Measurements from ENCODE around the gene ASAP2.

The ASAP2 gene

DNA sequence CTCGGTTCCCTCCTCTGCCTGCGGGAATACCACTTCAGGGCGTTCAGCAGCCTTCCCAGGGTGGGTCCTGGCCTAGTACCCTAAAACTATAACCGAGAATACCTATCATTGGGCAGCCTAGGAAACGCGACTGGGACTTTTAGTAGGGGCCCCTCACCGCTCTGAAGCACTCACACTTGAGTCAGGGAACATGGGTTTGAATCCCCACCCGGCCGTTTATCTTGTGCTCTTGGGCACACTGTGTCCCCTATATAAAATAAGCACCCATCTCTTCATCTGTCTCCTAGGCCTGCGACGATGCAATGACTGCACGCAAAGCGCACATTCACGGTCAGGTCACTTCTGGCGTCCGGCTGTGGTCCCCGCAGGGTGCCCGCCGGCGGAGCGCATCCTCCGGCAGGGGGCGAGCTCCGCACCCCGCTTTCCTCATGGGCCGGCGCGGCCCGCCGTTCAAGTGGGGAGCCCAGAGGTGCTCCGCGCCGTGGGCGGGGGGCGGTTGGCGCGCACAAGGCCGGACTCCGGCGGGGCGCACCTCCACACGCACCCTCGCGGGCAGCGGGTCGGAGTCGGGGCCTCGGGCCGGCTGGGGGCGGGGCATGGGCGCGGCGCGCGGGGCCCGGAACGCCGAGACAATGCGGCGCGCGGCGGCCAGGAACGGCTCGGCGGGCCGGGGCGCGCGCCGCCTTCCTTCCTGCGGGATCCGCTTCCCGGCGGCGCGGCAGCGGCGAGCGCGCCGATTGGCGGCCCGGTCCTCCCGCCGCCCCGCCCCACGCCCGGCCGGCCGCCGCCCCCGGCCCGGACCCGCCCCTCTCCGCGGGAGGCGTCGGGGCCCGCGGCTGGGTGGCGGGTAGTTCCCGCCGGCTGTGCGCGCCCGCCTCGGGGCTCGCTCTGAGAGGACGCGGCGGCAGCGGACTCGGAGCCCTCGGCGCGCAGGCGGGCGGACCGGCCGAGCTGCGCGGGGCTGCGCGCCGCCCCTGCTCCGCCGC is at the start of gene ASAP2:
ASAP2 (plus strand) TSS at position 850 of the 986 bp plus-strand sequence. CDS start 293 bp downstream, outside the sequence.
- peaks cover 0 to 3% of the 10 kb centered on the region in 2 donors for H3K27me3 ChIP-seq (ENCODE audit: control insufficient read depth in 2 of 2, insufficient read depth in 2 of 2, low read length in 2 of 2)

GRCh38 chr2:9158786-9159779 is 47.5 kb upstream of the ASAP2 start:
- Histone ChIP-seq H3K27me3 (ENCODE audit: control insufficient read depth in 2 of 2, insufficient read depth in 2 of 2, low read length in 2 of 2) (no peaks in the 10 kb centered on the region), H3K36me3 (ENCODE audit: control insufficient read depth in 2 of 2, insufficient read depth in 2 of 2, low read length in 2 of 2) (no peaks in the 10 kb centered on the region), H3K4me1 (ENCODE audit: control insufficient read depth in 2 of 2, insufficient read depth in 2 of 2, low read length in 2 of 2) (no peaks in the 10 kb centered on the region), H3K27ac (ENCODE audit: low read depth in 2 of 2, low read length in 2 of 2) (no peak overlapping the region), H3K4me3 (ENCODE audit: low read length in 2 of 2) (no peak overlapping the region), H3K9ac (ENCODE audit: low read depth in 1 of 2, low read length in 2 of 2) (no peak overlapping the region), H3K9me3 (ENCODE audit: control insufficient read depth in 2 of 2, low read length in 2 of 2) (no peaks in the 10 kb centered on the region)

More for the DNA sequence above, at the start of gene ASAP2:
- Histone ChIP-seq H3K4me3 (ENCODE audit: low read length in 2 of 2) (peak within 1 kb of the TSS; percentile 70 to 79), H3K9me3 (ENCODE audit: control insufficient read depth in 2 of 2, low read length in 2 of 2) (no peaks in the 10 kb centered on the region), H3K27ac (ENCODE audit: low read depth in 2 of 2, low read length in 2 of 2) (peak within 1 kb of the TSS; percentile 90 to 98), H3K9ac (ENCODE audit: low read depth in 1 of 2, low read length in 2 of 2) (peak within 1 kb of the TSS; percentile 74 to 96), H3K36me3 (ENCODE audit: control insufficient read depth in 2 of 2, insufficient read depth in 2 of 2, low read length in 2 of 2) (no peaks in the 10 kb centered on the region), H3K4me1 (ENCODE audit: control insufficient read depth in 2 of 2, insufficient read depth in 2 of 2, low read length in 2 of 2) (peaks cover 24 to 34% of the 10 kb centered on the region in 2 donors)

- Histone ChIP-seq H3K4me3 (ENCODE audit: low read length in 2 of 2) (no peak overlapping the region), H3K36me3 (ENCODE audit: control insufficient read depth in 2 of 2, insufficient read depth in 2 of 2, low read length in 2 of 2) (no peaks in the 10 kb centered on the region), H3K4me1 (ENCODE audit: control insufficient read depth in 2 of 2, insufficient read depth in 2 of 2, low read length in 2 of 2) (no peaks in the 10 kb centered on the region), H3K9ac (ENCODE audit: low read depth in 1 of 2, low read length in 2 of 2) (no peak overlapping the region), H3K27ac (ENCODE audit: low read depth in 2 of 2, low read length in 2 of 2) (no peak overlapping the region), H3K9me3 (ENCODE audit: control insufficient read depth in 2 of 2, low read length in 2 of 2) (no peaks in the 10 kb centered on the region), H3K27me3 (ENCODE audit: control insufficient read depth in 2 of 2, insufficient read depth in 2 of 2, low read length in 2 of 2) (no peaks in the 10 kb centered on the region)
Observed at GRCh38 chr2:9160732-9161131, 45.9 kb upstream of the ASAP2 start.

DNA sequence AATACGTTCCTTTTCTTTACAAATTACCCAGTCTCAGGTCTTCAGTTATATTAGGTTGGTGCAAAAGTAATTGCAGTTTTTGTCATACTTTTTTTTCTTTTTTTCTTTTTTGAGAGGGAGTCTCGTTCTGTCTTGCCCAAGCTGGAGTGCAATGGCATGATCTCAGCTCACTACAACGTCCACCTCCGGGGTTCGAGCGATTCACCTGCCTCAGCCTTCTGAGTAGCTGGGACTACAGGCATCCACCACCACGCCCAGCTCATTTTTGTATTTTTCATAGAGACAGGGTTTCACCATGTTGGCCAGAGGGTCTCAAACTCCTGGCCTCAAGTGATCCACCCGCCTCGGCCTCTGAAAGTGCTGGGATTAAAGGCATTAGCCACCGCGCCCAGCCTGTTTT is 43.8 kb upstream of the ASAP2 start:
- Histone ChIP-seq H3K36me3 (ENCODE audit: control insufficient read depth in 2 of 2, insufficient read depth in 2 of 2, low read length in 2 of 2) (no peaks in the 10 kb centered on the region), H3K4me1 (ENCODE audit: control insufficient read depth in 2 of 2, insufficient read depth in 2 of 2, low read length in 2 of 2) (peaks cover 0 to 4% of the 10 kb centered on the region in 2 donors), H3K9ac (ENCODE audit: low read depth in 1 of 2, low read length in 2 of 2) (no peak overlapping the region), H3K9me3 (ENCODE audit: control insufficient read depth in 2 of 2, low read length in 2 of 2) (no peaks in the 10 kb centered on the region), H3K4me3 (ENCODE audit: low read length in 2 of 2) (no peak overlapping the region), H3K27ac (ENCODE audit: low read depth in 2 of 2, low read length in 2 of 2) (no peak overlapping the region), H3K27me3 (ENCODE audit: control insufficient read depth in 2 of 2, insufficient read depth in 2 of 2, low read length in 2 of 2) (no peaks in the 10 kb centered on the region)

GRCh38 chr2:9163306-9164111 is 43.1 kb upstream of the ASAP2 start:
- Histone ChIP-seq H3K9me3 (ENCODE audit: control insufficient read depth in 2 of 2, low read length in 2 of 2) (no peaks in the 10 kb centered on the region), H3K9ac (ENCODE audit: low read depth in 1 of 2, low read length in 2 of 2) (no peak overlapping the region), H3K27ac (ENCODE audit: low read depth in 2 of 2, low read length in 2 of 2) (no peak overlapping the region), H3K27me3 (ENCODE audit: control insufficient read depth in 2 of 2, insufficient read depth in 2 of 2, low read length in 2 of 2) (no peaks in the 10 kb centered on the region), H3K4me3 (ENCODE audit: low read length in 2 of 2) (no peak overlapping the region), H3K4me1 (ENCODE audit: control insufficient read depth in 2 of 2, insufficient read depth in 2 of 2, low read length in 2 of 2) (peaks cover 0 to 4% of the 10 kb centered on the region in 2 donors), H3K36me3 (ENCODE audit: control insufficient read depth in 2 of 2, insufficient read depth in 2 of 2, low read length in 2 of 2) (no peaks in the 10 kb centered on the region)

- Histone ChIP-seq H3K27ac (ENCODE audit: low read depth in 2 of 2, low read length in 2 of 2) (no peak overlapping the region), H3K27me3 (ENCODE audit: control insufficient read depth in 2 of 2, insufficient read depth in 2 of 2, low read length in 2 of 2) (no peaks in the 10 kb centered on the region), H3K4me3 (ENCODE audit: low read length in 2 of 2) (no peak overlapping the region), H3K9me3 (ENCODE audit: control insufficient read depth in 2 of 2, low read length in 2 of 2) (no peaks in the 10 kb centered on the region), H3K9ac (ENCODE audit: low read depth in 1 of 2, low read length in 2 of 2) (no peak overlapping the region), H3K4me1 (ENCODE audit: control insufficient read depth in 2 of 2, insufficient read depth in 2 of 2, low read length in 2 of 2) (peaks cover 0 to 4% of the 10 kb centered on the region in 2 donors), H3K36me3 (ENCODE audit: control insufficient read depth in 2 of 2, insufficient read depth in 2 of 2, low read length in 2 of 2) (no peaks in the 10 kb centered on the region)
Observed at GRCh38 chr2:9164112-9164608, 42.5 kb upstream of the ASAP2 start.

DNA sequence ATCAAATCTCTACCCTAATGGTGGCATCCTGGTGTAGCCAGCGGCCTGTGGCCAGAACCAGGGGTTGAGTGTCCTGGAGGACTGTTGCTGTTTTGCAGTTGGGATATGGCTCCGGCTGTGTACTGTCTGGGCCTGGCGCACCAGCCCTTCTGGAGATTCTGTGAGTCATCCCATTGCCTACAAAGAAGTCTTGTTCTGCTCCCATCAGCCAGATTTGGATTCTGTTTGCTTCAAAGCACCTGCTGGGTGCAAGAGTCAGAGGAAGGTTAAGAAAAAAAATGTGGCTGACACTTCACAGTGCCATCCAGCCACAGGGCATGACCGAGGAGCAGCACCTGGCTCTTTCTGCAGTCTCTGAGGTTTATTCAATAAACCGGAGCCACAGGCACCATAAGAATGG is 41.0 kb upstream of the ASAP2 start:
- Histone ChIP-seq H3K4me1 (ENCODE audit: control insufficient read depth in 2 of 2, insufficient read depth in 2 of 2, low read length in 2 of 2) (peaks cover 2 to 12% of the 10 kb centered on the region in 2 donors), H3K36me3 (ENCODE audit: control insufficient read depth in 2 of 2, insufficient read depth in 2 of 2, low read length in 2 of 2) (no peaks in the 10 kb centered on the region), H3K9me3 (ENCODE audit: control insufficient read depth in 2 of 2, low read length in 2 of 2) (no peaks in the 10 kb centered on the region), H3K4me3 (ENCODE audit: low read length in 2 of 2) (no peak overlapping the region), H3K9ac (ENCODE audit: low read depth in 1 of 2, low read length in 2 of 2) (no peak overlapping the region), H3K27ac (ENCODE audit: low read depth in 2 of 2, low read length in 2 of 2) (no peak overlapping the region), H3K27me3 (ENCODE audit: control insufficient read depth in 2 of 2, insufficient read depth in 2 of 2, low read length in 2 of 2) (no peaks in the 10 kb centered on the region)

- H3K4me1 ChIP-seq (ENCODE audit: control insufficient read depth in 2 of 2, insufficient read depth in 2 of 2, low read length in 2 of 2), result peaks cover 2 to 17% of the 10 kb centered on the region in 2 donors
- H3K27me3 ChIP-seq (ENCODE audit: control insufficient read depth in 2 of 2, insufficient read depth in 2 of 2, low read length in 2 of 2), result no peaks in the 10 kb centered on the region
- no peak overlapping the region for H3K9ac ChIP-seq (ENCODE audit: low read depth in 1 of 2, low read length in 2 of 2)
- H3K36me3 ChIP-seq (ENCODE audit: control insufficient read depth in 2 of 2, insufficient read depth in 2 of 2, low read length in 2 of 2), result no peaks in the 10 kb centered on the region
- H3K9me3 ChIP-seq (ENCODE audit: control insufficient read depth in 2 of 2, low read length in 2 of 2), result no peaks in the 10 kb centered on the region
- H3K27ac ChIP-seq (ENCODE audit: low read depth in 2 of 2, low read length in 2 of 2), result no peak overlapping the region
- no peak overlapping the region for H3K4me3 ChIP-seq (ENCODE audit: low read length in 2 of 2)
Observed at GRCh38 chr2:9166579-9167377, 39.8 kb upstream of the ASAP2 start.

Data from mucosa of rectum (tissue), 2 donors.